CD14-positive monocyte (primary cell): ENCODE data around the gene UBE2D1. TPM values are rescaled to one million over a fixed set of nuclear protein-coding genes. Genes with fewer than 3 reads are reported as not detected.

Experiments used
- DNase-seq, 3 donors: peaks; one replicate each; pipeline ENCODE4 v3.0.0-alpha.2; 2011 to 2022
- H2AFZ ChIP-seq: 2 replicates; pipeline ENCODE4 v1.6.0; 2012; ENCODE audit warnings: mild to moderate bottlenecking, low read depth, low read length, inconsistent platforms; ENCODE audit not compliant: insufficient read depth, poor library complexity, severe bottlenecking
- H3K27ac ChIP-seq, 2 donors: 1 replicate in 1 of 2; 2 replicates in 1 of 2; pipeline ENCODE4 v1.5.1; 2012 to 2013; ENCODE audit warnings: low read length in 2 of 2, control low read depth in 1 of 2, inconsistent platforms in 1 of 2, low read depth in 1 of 2, mild to moderate bottlenecking in 1 of 2
- H3K27me3 ChIP-seq, 2 donors: one replicate each; pipeline versions ENCODE4 v1.6.0 to v1.6.1; 2011 to 2013; ENCODE audit warnings: low read length in 2 of 2; ENCODE audit not compliant: control insufficient read depth in 2 of 2, insufficient read depth in 2 of 2
- H3K36me3 ChIP-seq, 2 donors: replicated peaks in 1 of 2; 1 replicate in 1 of 2; 2 replicates in 1 of 2; pipeline versions ENCODE4 v1.5.1 to v1.6.1; 2012 to 2013; ENCODE audit warnings: low read length in 2 of 2, control low read depth in 1 of 2, inconsistent platforms in 1 of 2, mild to moderate bottlenecking in 1 of 2; ENCODE audit not compliant: insufficient read depth in 2 of 2, control insufficient read depth in 1 of 2
- H3K4me1 ChIP-seq, 2 donors: 1 replicate in 1 of 2; 2 replicates in 1 of 2; pipeline versions ENCODE4 v1.5.1 to v1.6.1; 2012 to 2013; ENCODE audit warnings: low read length in 2 of 2, control low read depth in 1 of 2, inconsistent platforms in 1 of 2, mild to moderate bottlenecking in 1 of 2, moderate library complexity in 1 of 2; ENCODE audit not compliant: insufficient read depth in 2 of 2, control insufficient read depth in 1 of 2
- H3K4me2 ChIP-seq: replicated peaks from 2 replicates; pipeline ENCODE3; 2012; ENCODE audit warnings: low read length, moderate library complexity, mild to moderate bottlenecking; ENCODE audit not compliant: poor library complexity, severe bottlenecking; ENCODE audit errors: extremely low read depth
- H3K4me3 ChIP-seq, 3 experiments: fragments of 200-600 bp in 1 of 3; sonication (generic) in 1 of 3; replicated peaks in 1 of 3; 1 replicate in 2 of 3; 2 replicates in 1 of 3; pipeline ENCODE4 v1.5.1; 2011 to 2013; ENCODE audit warnings: low read length in 3 of 3, mild to moderate bottlenecking in 3 of 3, control low read depth in 2 of 3, low read depth in 2 of 3, inconsistent platforms in 1 of 3, moderate library complexity in 1 of 3
- H3K79me2 ChIP-seq: 2 replicates; pipeline ENCODE4 v1.6.0; 2012; ENCODE audit warnings: mild to moderate bottlenecking, control low read depth, inconsistent platforms, low read length, moderate library complexity; ENCODE audit not compliant: insufficient read depth
- H3K9ac ChIP-seq: 2 replicates; pipeline ENCODE4 v1.6.0; 2017; ENCODE audit warnings: low read length, mild to moderate bottlenecking; ENCODE audit not compliant: insufficient read depth, poor library complexity, severe bottlenecking
- H3K9me3 ChIP-seq, 2 donors: replicated peaks in 1 of 2; 1 replicate in 1 of 2; 2 replicates in 1 of 2; pipeline versions ENCODE4 v1.5.1 to v1.6.1; 2012 to 2013; ENCODE audit warnings: low read length in 2 of 2, control low read depth in 1 of 2; ENCODE audit not compliant: control insufficient read depth in 1 of 2, insufficient read depth in 1 of 2
- H4K20me1 ChIP-seq: 2 replicates; pipeline ENCODE4 v1.6.0; 2012; ENCODE audit warnings: mild to moderate bottlenecking, low read length, control low read depth, moderate library complexity; ENCODE audit not compliant: insufficient read depth
- H3K27ac Mint-ChIP-seq, 7 donors: one replicate each; pipeline ENCODE4 v1.8.0; 2020; ENCODE audit warnings: mild to moderate bottlenecking in 7 of 7, mixed read lengths in 7 of 7, moderate library complexity in 6 of 7, inconsistent platforms in 2 of 7
- H3K27me3 Mint-ChIP-seq, 3 donors: one replicate each; pipeline ENCODE4 v1.8.0; 2021 to 2022; ENCODE audit warnings: low read depth in 3 of 3, mild to moderate bottlenecking in 3 of 3, mixed read lengths in 3 of 3, moderate library complexity in 3 of 3, inconsistent platforms in 1 of 3
- H3K36me3 Mint-ChIP-seq, 2 donors: one replicate each; pipeline ENCODE4 v1.8.0; 2020; ENCODE audit warnings: mixed read lengths in 2 of 2, inconsistent platforms in 1 of 2, mild to moderate bottlenecking in 1 of 2
- H3K4me1 Mint-ChIP-seq: one replicate; pipeline ENCODE4 v1.8.0; 2020; ENCODE audit warnings: mild to moderate bottlenecking, mixed read lengths
- H3K4me3 Mint-ChIP-seq, 2 donors: one replicate each; pipeline ENCODE4 v1.8.0; 2020; ENCODE audit warnings: mild to moderate bottlenecking in 2 of 2, mixed read lengths in 2 of 2, moderate library complexity in 1 of 2
- H3K9me3 Mint-ChIP-seq, 7 donors: one replicate each; pipeline ENCODE4 v1.8.0; 2020 to 2022; ENCODE audit warnings: mixed read lengths in 7 of 7, mild to moderate bottlenecking in 6 of 7, moderate library complexity in 6 of 7, inconsistent platforms in 2 of 7
- CTCF ChIP-seq: fragments of 200-600 bp; IDR thresholded peaks from one replicate; pipeline ENCODE4 v1.8.0; 2022; ENCODE audit warnings: antibody characterized with exemption, mild to moderate bottlenecking
- WGBS: methylation state at CpG from one replicate; pipeline ENCODE4 v1.1.5; 2013; ENCODE audit warnings: missing lambda C conversion rate; ENCODE audit not compliant: insufficient coverage; 5-methylcytosine and 5-hydroxymethylcytosine counted together
- intact Hi-C, 2 donors: fragments of 100-400 bp; cut with micrococcal nuclease; formaldehyde crosslinking; loops; one replicate each; pipeline versions ENCODE4 v1.15.0 to v1.15.1; 2023
- polyA minus RNA-seq: library from RNA; depleted of rRNA, polyadenylated mRNA; stranded (reverse); fragments of >200 nt; gene quantifications from 2 replicates; pipeline ENCODE4 v1.2.3, GENCODE V29; 2012
- polyA plus RNA-seq, 3 donors: library from polyadenylated mRNA; depleted of rRNA in 1 of 3; unstranded in 2 of 3; stranded (reverse) in 1 of 3; fragments of 300-500 nt in 2 of 3; fragments of >200 nt in 1 of 3; fragmentation: Illumina TruSeq in 2 of 3; gene quantifications; 1 replicate in 2 of 3; 2 replicates in 1 of 3; pipeline ENCODE4 v1.2.3, GENCODE V29; 2012 to 2021
- total RNA-seq, 12 experiments: library from RNA in 1 of 12; stranded (reverse) in 1 of 12; fragments of 120-200 nt in 1 of 12; gene quantifications; one replicate each; pipeline ENCODE4 v1.2.4 and lab custom pipeline; 2013 to 2026; ENCODE audit warnings: mixed read lengths in 6 of 12, inconsistent platforms in 1 of 12

UBE2D1 gene
- total RNA-seq (2013), result 61.5 TPM
- polyA plus RNA-seq (100 to 1,000 TPM in 2 of 3 donors, 10 to 100 TPM in 1; 47.7 to 119 (median 107) TPM), polyA minus RNA-seq (35.9 and 60.3 TPM in 2 replicates), total RNA-seq (lab: John Stamatoyannopoulos, UW) (72.6 to 135 (median 103) reads per million in 11 experiments)

- Mint-ChIP-seq H3K4me1 (peaks cover 75% of the 10 kb centered on the region), H3K4me3 (peak within 1 kb of the TSS; percentile 97 to 100), H3K27ac (peak within 1 kb of the TSS; percentile 90 to 99 (median 95)), H3K36me3 (peaks cover 20 to 26% of the 10 kb centered on the region in 2 donors), H3K27me3 (no peaks in the 10 kb centered on the region), H3K9me3 (peaks cover 0 to 4% (median 0%) of the 10 kb centered on the region in 7 donors)
- H3K4me2 ChIP-seq, result peak within 1 kb of the TSS; percentile 92
- peak within 1 kb of the TSS; percentile 67 to 91 for H3K27ac ChIP-seq
- DNase-seq, result peak; percentile 77 to 85 (median 82)
- H3K4me1 ChIP-seq, result peaks cover 53 to 72% of the 10 kb centered on the region in 2 donors
- H3K27me3 ChIP-seq, result no peaks in the 10 kb centered on the region
- peak within 1 kb of the TSS; percentile 65 to 95 (median 93) for H3K4me3 ChIP-seq
- peak within 1 kb of the TSS; percentile 97 for H3K9ac ChIP-seq
- TF ChIP-seq CTCF, result no peak
- no peaks in the 10 kb centered on the region for H3K36me3 ChIP-seq
- whole genome bisulfite sequencing, result under 1% methylated on average over 49 of the region's 49 CpGs
- intact Hi-C loops, result loop anchor here (5.0 to 10.0 kb wide), 2 partner anchors 47 to 70 kb away; partner anchors contain the start of genes CISD1 (in 1 of the 2) and IPMK (in 1 of the 2)
- H2AFZ ChIP-seq, result peak within 1 kb of the TSS; percentile 75
- peaks cover 51% of the 10 kb centered on the region for H3K79me2 ChIP-seq
- H3K9me3 ChIP-seq, result no peaks in the 10 kb centered on the region
- H4K20me1 ChIP-seq, result peaks cover 50% of the 10 kb centered on the region
These were observed at the start of gene UBE2D1 for GRCh38 chr10:58334817-58335305. Gene UBE2D1 (plus strand): TSS chr10:58335006. CDS start chr10:58335202, 196 bp downstream.

- Mint-ChIP-seq H3K4me3 (no peak overlapping the region), H3K27me3 (peaks cover 0 to 2% (median 2%) of the 10 kb centered on the region in 3 donors), H3K9me3 (peaks cover 0 to 2% (median 0%) of the 10 kb centered on the region in 7 donors), H3K36me3 (no peaks in the 10 kb centered on the region), H3K27ac (peak overlapping the region in 1 of 7 donors; percentile 6), H3K4me1 (no peaks in the 10 kb centered on the region)
- H3K4me2 ChIP-seq, result no peak overlapping the region
- H3K4me1 ChIP-seq, result no peaks in the 10 kb centered on the region
- no peaks in the 10 kb centered on the region for H3K9me3 ChIP-seq
- H3K79me2 ChIP-seq, result no peaks in the 10 kb centered on the region
- H3K36me3 ChIP-seq, result peaks cover 0 to 2% of the 10 kb centered on the region in 2 donors
- no peak overlapping the region for H2AFZ ChIP-seq
- H3K27me3 ChIP-seq, result no peaks in the 10 kb centered on the region
- peak; percentile 49 to 68 (median 59) for DNase-seq
- H3K4me3 ChIP-seq, result no peak overlapping the region
- TF ChIP-seq CTCF, result peak; percentile 78
- intact Hi-C loops, result loop anchor here (5.0 kb wide), 1 partner anchor 114 kb away; no protein-coding TSS in a partner anchor
- no CpG with 5 or more reads among the region's 5 CpGs for WGBS
- H3K27ac ChIP-seq, result no peak overlapping the region
- no peak overlapping the region for H3K9ac ChIP-seq
- no peaks in the 10 kb centered on the region for H4K20me1 ChIP-seq
These were observed 43.1 kb upstream of the UBE2D1 start for GRCh38 chr10:58291538-58292174.
